IPS DF 4.7 (cell line): ENCODE measurements around the gene C4orf50.

Experiments
- DNase-seq: peaks from one replicate; pipeline ENCODE4 v3.0.0-alpha.2; 2013; ENCODE audit warnings: low spot score; ENCODE audit errors: extremely low read depth

C4orf50 gene

GRCh38 chr4:6018331-6018730 lies at the start of gene C4orf50:
Gene C4orf50 (minus strand): TSS chr4:6018431.
- no peak for DNase-seq

DNA sequence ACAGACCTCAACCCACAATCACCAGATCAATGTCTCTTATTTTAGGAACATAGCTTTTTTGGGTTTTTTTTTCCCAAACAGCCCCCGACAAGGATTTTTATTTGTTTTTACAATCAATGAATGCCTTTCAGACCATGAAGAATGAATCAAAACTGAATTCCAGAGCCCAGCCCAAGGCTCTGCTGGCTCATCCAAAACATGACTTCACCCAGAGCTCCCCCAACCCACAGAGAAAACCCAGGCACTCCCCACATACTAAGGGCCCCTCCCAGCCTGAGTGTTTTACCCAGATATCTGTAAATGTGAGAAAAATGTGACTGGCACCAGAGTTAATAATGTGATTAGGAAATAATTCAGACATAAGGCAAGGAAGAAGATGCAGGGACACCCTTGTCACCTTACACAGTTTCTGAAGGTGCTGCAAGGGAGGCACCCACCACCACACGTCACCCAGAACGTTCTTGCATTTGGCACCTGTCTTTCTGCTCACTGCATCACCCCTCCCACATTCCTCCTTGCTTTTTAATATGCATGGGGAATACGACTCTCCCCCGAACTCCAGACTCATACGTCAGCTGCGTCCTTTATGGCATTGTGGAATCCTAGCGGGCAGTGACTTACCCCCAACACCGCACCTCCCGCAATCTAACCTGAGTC lies 47.8 kb upstream of the C4orf50 start:
- no peak for DNase-seq

DNA sequence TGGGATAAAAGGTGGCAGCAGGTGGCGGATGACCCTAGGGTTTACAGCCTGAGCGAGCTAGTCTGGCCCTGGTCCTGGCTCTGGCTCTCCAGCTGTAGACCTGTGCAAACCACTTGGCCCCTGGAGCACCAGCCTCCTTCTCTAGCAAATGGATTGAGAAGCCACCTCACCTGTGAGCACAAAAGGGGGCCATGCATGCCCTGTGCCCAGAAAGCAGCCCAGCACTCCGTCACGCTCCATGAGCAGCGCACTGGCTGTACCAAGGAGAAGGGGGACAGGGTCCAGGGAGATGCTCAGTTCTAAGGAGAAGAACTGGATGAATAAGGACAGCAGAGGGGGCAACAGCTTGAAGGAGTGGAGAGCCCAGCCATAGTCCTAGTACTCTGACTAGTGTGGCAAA lies 46.9 kb upstream of the C4orf50 start:
- DNase-seq: no peak

DNA sequence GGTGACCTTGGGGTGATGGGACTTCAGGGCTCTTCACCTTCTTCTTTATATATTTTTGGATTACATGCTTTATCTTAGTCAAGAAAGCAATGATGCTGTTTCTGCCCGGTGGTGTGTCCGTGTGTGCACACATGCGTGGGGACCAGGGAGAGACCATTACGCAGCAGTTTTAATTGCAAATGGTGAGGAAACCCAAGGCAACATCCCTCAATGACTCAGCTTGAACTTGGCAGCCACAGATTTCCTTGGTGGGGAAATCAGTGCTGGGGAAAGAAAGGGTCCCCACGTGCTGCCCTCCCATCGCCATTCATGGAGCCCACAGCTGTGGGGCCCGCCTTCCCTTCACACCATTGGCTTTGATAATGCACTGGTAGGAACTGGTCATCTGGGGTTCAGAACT lies 46.2 kb upstream of the C4orf50 start:
- DNase-seq: no peak

DNA sequence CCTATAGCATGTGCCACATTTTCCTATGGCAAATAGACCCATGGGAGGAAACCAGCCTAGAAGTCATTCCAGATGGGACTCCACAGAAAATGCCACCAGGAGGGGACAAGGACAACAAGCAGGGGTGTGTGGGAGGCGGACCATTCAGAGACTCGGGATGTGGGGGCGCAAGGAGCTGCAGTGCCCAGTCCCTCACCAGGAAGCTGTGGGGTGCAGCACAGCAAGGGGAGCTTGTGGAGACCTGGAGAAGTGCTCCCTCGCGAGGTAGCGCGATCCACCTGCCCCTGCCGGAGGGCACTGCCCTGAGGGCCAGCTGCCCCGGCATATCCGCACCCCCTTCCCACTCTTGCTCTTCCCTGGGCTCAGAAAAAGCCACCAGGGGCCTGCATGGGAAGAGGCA lies 45.5 kb upstream of the C4orf50 start:
- DNase-seq: no peak

DNA sequence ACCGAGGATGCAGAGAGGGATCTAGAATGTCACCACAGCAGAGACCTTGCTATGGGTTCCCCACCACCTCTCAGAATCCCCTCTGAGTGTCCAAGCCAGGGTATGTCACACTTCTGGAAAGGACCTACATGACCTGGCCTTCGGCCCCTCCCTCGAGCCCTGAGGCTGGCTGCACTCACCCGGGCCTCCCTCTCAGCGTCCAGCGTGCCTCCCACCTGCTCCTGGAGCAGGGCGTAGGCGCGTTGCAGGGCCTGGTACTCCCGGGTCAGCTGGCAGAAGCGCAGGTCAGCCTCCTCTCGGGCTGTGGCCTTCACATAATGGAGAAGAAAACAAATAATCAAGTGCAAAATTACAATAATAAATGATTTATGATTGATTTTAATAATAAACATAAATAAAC lies 43.9 kb upstream of the C4orf50 start:
- no peak for DNase-seq

DNA sequence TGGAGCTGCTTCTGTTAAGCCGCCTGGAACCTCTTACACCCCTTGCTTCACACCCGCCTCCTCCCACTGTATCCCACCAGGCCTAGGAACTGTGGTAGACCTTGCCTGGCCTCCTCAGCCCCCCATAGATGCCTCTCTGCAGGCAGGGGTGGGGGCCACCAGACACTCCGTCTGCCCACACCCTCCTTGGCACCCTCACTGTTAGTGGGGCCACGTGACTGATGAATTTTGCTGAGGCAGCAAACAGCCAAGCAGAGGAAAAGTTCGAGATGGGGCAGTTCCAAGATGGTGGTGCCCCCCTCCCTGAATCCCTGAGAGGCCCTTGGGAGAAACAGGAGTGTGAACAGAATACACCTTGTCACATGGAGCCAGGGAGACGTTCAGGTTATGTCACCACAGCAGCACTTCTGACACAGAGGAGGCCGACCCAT lies 41.2 kb upstream of the C4orf50 start:
- no peak for DNase-seq

GRCh38 chr4:6058531-6059374 lies 40.5 kb upstream of the C4orf50 start:
- no peak for DNase-seq

- DNase-seq: no peak
These were observed 38.9 kb upstream of the C4orf50 start for GRCh38 chr4:6056976-6057766.

DNA sequence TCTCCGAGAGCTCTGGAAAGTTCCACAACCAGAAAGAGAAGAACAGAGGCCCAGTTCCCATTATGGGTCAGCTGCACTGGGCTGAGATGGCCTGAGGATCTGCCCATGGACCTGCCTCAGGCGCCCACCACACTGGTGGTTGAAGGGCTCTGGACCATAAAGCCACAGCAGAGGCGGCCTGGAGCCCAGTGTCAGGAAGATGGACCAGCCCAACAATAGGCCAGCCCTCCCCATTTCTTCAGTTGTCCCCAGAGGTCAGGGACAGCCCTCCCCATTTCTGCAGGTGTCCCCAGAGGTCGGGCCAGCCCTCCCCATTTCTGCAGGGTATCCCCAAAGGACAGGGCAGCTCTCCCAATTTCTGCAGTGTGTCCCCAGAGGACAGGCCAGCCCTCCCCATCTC lies 37.2 kb upstream of the C4orf50 start:
- no peak for DNase-seq

DNA sequence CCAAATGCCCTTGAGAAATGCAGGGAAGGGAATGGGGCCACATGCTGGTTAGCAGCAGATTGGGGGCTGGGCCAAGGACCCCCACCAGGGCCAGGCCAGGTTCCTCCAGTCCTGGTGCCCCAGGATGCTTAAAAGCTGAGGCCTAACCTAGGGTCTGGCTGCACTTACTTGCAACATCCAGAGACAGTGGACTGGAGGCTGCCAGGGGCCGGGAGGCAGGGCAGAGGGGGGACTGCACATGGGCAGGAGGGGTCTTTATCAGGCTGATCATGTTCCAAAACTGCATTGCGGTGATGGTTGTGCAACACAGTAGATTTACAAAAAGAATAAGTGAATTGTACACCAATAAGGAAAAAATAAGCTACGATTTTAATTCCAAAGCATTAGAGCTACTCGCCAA lies 36.8 kb upstream of the C4orf50 start:
- no peak for DNase-seq

GRCh38 chr4:6054162-6054922 lies 36.1 kb upstream of the C4orf50 start:
- no peak for DNase-seq

DNA sequence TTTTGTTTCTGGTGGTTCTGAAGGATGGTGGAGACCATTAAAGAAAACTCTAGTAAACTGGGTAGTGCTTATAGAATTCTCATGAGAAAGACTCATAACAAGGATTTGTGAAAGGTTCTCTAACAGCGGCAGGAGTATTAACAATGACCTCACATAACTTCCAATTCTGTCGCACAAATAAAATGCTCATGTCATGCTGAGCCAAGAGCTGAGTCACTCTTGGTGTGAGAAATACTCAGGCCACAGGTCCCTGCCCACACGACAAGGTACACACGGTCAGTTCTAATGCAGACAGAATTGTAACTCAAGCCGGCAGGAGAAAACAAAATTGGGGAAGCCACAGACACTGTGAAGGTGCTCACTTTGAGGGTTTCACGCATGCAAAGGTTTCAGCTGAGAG lies 34.4 kb upstream of the C4orf50 start:
- DNase-seq: no peak

- DNase-seq: no peak
These were observed 32.3 kb upstream of the C4orf50 start for GRCh38 chr4:6050551-6050950.

DNA sequence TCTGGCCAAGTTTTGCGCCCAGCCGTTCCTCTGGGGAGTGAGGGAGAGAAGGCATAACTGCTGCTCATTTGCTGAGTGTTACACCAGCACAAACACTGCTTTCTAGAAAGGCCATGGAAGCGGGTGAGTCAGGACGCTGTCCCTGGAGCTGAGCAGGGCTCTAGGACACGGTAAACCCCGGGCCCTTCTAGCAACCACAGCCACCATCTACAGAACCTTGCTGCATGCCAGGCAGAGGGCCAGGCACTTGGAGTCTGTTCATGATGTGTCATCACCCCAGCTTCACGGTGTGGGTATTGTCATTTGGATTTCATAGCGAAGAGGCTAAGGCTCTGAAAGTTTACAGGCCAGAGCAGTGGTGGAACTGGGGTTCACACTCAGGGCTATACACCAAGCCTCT lies 31.8 kb upstream of the C4orf50 start:
- DNase-seq: no peak

DNA sequence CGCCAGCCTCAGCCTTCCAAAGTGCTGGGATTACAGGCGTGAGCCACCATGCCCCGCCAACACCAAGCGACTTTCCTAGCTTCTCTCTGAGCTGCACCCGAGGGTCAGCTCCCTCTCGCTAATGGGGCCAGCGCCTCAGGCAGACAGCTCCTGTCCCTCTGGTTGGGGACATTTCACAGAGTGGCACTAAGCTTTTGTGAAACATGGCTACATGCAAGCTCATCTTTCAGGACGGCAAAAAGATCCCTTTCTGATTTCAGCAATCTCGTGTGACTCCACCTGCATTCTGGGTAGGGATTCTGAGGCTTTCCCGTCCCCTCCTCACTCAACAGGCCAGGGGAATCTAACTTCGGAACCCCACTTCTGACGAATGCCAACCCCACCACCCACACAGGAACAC lies 31.0 kb upstream of the C4orf50 start:
- DNase-seq: no peak

DNA sequence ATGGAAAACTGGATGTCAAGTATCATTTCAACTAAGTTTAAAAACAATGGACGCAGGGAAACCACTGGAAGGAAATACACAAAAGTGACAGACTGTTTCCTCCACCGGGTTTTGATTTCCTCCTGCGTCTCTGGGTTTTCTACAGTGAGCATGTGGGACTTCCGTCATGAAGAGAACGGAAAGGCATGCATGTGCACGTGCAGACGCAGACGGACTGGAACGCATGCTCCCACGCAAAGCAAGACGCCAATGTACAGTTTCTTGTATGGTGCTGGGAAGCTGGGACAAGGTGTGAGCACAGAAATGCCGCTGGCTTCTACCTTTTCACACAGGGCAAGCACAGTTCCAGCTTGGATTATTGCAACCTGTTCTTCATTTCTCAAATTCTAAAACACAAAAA lies 30.3 kb upstream of the C4orf50 start:
- no peak for DNase-seq

DNA sequence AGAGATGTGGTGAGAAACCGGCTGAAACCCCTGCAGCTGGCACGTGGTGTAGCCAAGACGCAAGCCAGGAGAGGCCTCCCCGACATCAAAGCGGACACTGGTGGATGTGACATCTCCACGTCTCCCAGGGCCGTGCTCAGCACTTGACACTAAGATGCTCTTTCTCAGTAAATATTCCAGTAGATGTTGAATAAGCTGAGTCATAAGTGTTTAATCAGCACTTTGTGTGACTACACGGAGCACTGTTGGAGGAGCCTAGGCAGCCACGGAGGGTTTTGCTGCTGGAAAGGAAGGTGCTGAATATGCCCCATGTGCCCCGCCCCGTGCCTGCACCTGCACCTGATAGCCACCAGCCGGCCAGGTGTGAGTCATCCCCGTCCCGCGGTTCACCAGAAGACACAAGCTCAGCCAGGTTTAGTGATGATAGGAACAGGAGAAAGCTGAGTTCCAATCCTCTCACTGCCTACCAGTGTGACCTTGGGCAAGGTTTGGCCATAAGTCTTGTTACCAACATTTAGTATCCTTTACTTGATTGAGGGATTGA lies 29.0 kb upstream of the C4orf50 start:
- no peak for DNase-seq

DNA sequence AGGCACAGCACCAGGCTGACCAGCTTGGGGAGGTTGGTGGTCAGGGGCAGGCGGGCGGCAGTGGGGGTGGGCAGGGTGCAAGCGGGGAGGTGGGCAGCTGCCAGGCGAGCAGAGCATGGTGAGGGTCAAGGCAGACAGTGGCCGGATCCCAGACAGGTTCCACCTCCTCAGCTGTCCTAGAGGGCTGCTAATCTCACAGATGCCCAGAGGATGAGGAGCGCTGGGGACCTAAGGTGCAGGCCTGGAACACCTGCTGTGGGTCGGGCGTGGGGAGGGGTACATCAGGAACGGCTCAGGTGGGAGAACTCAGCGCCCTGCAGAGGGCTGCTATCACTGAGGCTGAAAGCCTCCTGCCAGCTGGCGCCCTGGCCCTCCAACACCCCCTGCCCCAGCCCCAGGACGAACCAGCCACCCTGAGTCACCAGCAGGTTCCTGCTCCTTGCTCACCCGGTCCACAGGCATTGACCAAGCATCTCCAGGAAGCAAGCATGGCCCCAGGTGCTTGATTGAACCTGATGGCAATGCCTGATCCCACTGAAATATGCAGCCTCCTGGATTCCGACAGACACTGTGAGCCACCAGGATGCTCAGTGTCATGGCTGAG lies 28.4 kb upstream of the C4orf50 start:
- no peak for DNase-seq

- DNase-seq: no peak
These were observed 26.6 kb upstream of the C4orf50 start for GRCh38 chr4:6044805-6045204.

- DNase-seq: no peak
These were observed 26.0 kb upstream of the C4orf50 start for GRCh38 chr4:6044276-6044675.
